Choroid plexus epithelial cell (primary cell): ENCODE measurements around the gene CPZ.

Experiments
- DNase-seq: peaks from one replicate; pipeline ENCODE4 v3.0.0-alpha.2; 2010; ENCODE audit warnings: low read depth
- H3K4me3 ChIP-seq: 2 replicates; pipeline ENCODE4 v1.5.1; 2011; ENCODE audit warnings: low read depth, mild to moderate bottlenecking, control low read depth, low read length, moderate library complexity
- CTCF ChIP-seq: conservative IDR thresholded peaks from 2 replicates; pipeline ENCODE4 v1.5.1; 2011; ENCODE audit warnings: low read depth, mild to moderate bottlenecking, control low read depth, inconsistent platforms, low read length, moderate library complexity

Gene CPZ

GRCh38 chr4:8643986-8644385, 51.4 kb downstream of the CPZ start:
- no peak overlapping the region for H3K4me3 ChIP-seq
- no peak for TF ChIP-seq CTCF
- no peak for DNase-seq

- TF ChIP-seq CTCF = no peak
- no peak overlapping the region for H3K4me3 ChIP-seq
- no peak for DNase-seq
Observed at GRCh38 chr4:8644461-8644891, 51.9 kb downstream of the CPZ start.

GRCh38 chr4:8644966-8645752, 52.6 kb downstream of the CPZ start:
- DNase-seq = no peak
- TF ChIP-seq CTCF = no peak
- no peak overlapping the region for H3K4me3 ChIP-seq

- no peak overlapping the region for H3K4me3 ChIP-seq
- no peak for DNase-seq
Observed at GRCh38 chr4:8645753-8646124, 53.2 kb downstream of the CPZ start.

GRCh38 chr4:8646296-8647093, 53.9 kb downstream of the CPZ start:
- DNase-seq = no peak
- H3K4me3 ChIP-seq = no peak overlapping the region
- no peak for TF ChIP-seq CTCF

More at GRCh38 chr4:8645753-8646124, 53.2 kb downstream of the CPZ start:
- no peak for TF ChIP-seq CTCF

- no peak for DNase-seq
Observed at GRCh38 chr4:8647094-8647570, 54.6 kb downstream of the CPZ start.

More at GRCh38 chr4:8647094-8647570, 54.6 kb downstream of the CPZ start:
- H3K4me3 ChIP-seq = no peak overlapping the region
- TF ChIP-seq CTCF = no peak
